Lung (tissue), 12 donors: ENCODE data around the gene CAPZA1. TPM values are rescaled to one million over a fixed set of nuclear protein-coding genes. Genes with fewer than 3 reads are reported as not detected.
"Not testable (repeated sequence)": the region's sequence is repeated elsewhere in the genome, so short reads cannot be mapped to it uniquely, and the experiment has no call there.

Experiments
- ATAC-seq: fragments of 200-7000 bp; cut with Tn5 transposase; one replicate; pipeline ENCODE4 v1.9.1; 2020; ENCODE audit warnings: moderate number of reproducible peaks; ENCODE audit not compliant: insufficient read depth, low FRiP score
- DNase-seq, 3 donors: peaks; one replicate each; pipeline ENCODE4 v3.0.0-alpha.2; 2013 to 2017
- H3K27ac ChIP-seq, 2 donors: one replicate each; pipeline ENCODE4 v1.5.1; 2013; ENCODE audit warnings: mild to moderate bottlenecking in 2 of 2, moderate library complexity in 2 of 2, control low read depth in 1 of 2, inconsistent platforms in 1 of 2, low read depth in 1 of 2, low read length in 1 of 2
- H3K27me3 ChIP-seq, 3 donors: one replicate each; pipeline ENCODE4 v1.5.1; 2013; ENCODE audit warnings: low read length in 2 of 3; ENCODE audit not compliant: control insufficient read depth in 3 of 3, insufficient read depth in 3 of 3
- H3K36me3 ChIP-seq, 4 donors: one replicate each; pipeline ENCODE4 v1.5.1; 2013; ENCODE audit warnings: low read length in 4 of 4, mild to moderate bottlenecking in 1 of 4, moderate library complexity in 1 of 4; ENCODE audit not compliant: control insufficient read depth in 4 of 4, insufficient read depth in 4 of 4
- H3K4me1 ChIP-seq, 5 donors: one replicate each; pipeline ENCODE4 v1.5.1; 2013; ENCODE audit warnings: low read length in 5 of 5, mild to moderate bottlenecking in 2 of 5, moderate library complexity in 1 of 5; ENCODE audit not compliant: control insufficient read depth in 5 of 5, insufficient read depth in 5 of 5
- H3K4me3 ChIP-seq: one replicate; pipeline ENCODE4 v1.5.1; 2013; ENCODE audit warnings: mild to moderate bottlenecking, control low read depth, moderate library complexity
- H3K9ac ChIP-seq, 2 donors: one replicate each; pipeline ENCODE4 v1.5.1; 2013; ENCODE audit warnings: low read length in 2 of 2, control low read depth in 1 of 2; ENCODE audit not compliant: insufficient read depth in 1 of 2
- H3K9me3 ChIP-seq, 4 donors: one replicate each; pipeline ENCODE4 v1.5.1; 2013; ENCODE audit warnings: low read length in 3 of 4, mild to moderate bottlenecking in 1 of 4, moderate library complexity in 1 of 4; ENCODE audit not compliant: control insufficient read depth in 4 of 4, insufficient read depth in 3 of 4
- WGBS, 2 donors: extraction: QIAGEN DNeasy Blood & Tissue Kit; methylation state at CpG; one replicate each; pipeline ENCODE4 v1.1.7; 2013; 5-methylcytosine and 5-hydroxymethylcytosine counted together
- polyA plus RNA-seq, 2 donors: library from polyadenylated mRNA; stranded (reverse); fragments of 200-250 nt; gene quantifications; one replicate each; pipeline ENCODE4 v1.2.1, GENCODE V29; 2013
- total RNA-seq, 2 donors: library from RNA; depleted of rRNA in 1 of 2; stranded (reverse); fragments of >200 nt in 1 of 2; gene quantifications; one replicate each; pipeline ENCODE4 v1.2.1, GENCODE V29; 2014 to 2021
- TF ChIP-seq, protein P1 (sequence below): IDR thresholded peaks from 2 replicates; pipeline ENCODE4 v1.5.1; 2012; ENCODE audit warnings: mild to moderate bottlenecking; ENCODE audit errors: control extremely low read depth, extremely low read depth
- donor health status: control.
- donor health status: control.
- donor health status: Bipolar disorder and iron deficiency.
- donor health status: healthy.
- donor health status: DM: yes; HTN: yes; CAD: no.

Gene CAPZA1
- total and polyA plus RNA-seq, 4 donors: 72.3 to 167 (median 106) TPM

DNA sequence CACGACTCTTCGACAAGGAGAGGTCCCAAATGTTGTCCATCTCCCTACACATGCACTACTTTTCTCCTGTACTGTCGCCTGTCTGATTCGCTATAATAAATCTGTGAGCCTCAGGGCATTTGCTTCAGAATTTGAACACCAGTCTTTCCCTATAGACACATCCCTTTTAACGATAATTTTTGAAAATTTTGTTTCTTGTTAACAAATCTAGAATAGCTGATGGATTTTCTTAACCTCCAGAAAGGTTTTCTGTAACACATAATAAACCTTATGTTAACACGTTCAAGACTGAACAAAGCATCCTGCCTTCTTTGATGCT lies 704 bp downstream of the CAPZA1 start:
- peaks cover 3 to 28% (median 8%) of the 10 kb centered on the region in 5 donors for H3K4me1 ChIP-seq
- H3K4me3 ChIP-seq: peak overlapping the region; percentile 96
- peaks cover 0 to 6% (median 1%) of the 10 kb centered on the region in 4 donors for H3K36me3 ChIP-seq
- H3K9me3 ChIP-seq: no peaks in the 10 kb centered on the region
- DNase-seq: no peak
- H3K27ac ChIP-seq: peak overlapping the region; percentile 97 to 100
- 0 to 1% methylated on average over 6 of the region's 6 CpGs for WGBS, 2 donors
- ATAC-seq: no peak
- H3K27me3 ChIP-seq: no peaks in the 10 kb centered on the region
- TF ChIP-seq, protein P1, sequence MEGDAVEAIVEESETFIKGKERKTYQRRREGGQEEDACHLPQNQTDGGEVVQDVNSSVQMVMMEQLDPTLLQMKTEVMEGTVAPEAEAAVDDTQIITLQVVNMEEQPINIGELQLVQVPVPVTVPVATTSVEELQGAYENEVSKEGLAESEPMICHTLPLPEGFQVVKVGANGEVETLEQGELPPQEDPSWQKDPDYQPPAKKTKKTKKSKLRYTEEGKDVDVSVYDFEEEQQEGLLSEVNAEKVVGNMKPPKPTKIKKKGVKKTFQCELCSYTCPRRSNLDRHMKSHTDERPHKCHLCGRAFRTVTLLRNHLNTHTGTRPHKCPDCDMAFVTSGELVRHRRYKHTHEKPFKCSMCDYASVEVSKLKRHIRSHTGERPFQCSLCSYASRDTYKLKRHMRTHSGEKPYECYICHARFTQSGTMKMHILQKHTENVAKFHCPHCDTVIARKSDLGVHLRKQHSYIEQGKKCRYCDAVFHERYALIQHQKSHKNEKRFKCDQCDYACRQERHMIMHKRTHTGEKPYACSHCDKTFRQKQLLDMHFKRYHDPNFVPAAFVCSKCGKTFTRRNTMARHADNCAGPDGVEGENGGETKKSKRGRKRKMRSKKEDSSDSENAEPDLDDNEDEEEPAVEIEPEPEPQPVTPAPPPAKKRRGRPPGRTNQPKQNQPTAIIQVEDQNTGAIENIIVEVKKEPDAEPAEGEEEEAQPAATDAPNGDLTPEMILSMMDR: no peak
- peak overlapping the region; percentile 78 to 99 for H3K9ac ChIP-seq

DNA sequence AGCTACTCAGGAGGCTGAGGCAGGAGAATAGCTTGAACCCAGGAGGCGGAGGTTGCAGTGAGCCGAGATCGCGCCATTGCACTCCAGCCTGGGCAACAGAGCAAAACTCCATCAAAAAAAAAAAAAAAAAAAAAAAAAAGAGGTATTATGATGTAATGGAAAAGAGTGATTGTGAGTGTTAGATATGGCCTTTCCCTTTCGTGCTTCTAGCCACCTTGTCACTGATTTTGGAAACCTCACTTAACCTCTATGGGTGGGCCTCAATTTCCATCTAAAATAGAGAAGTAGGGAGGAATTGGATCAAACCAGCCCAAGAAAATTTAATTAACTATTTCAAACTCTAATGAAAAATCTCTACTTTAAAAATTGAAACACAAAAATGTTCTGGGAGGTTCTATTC lies 4.9 kb downstream of the CAPZA1 start:
- not testable (repeated sequence) for H3K27me3 ChIP-seq, H3K9me3 ChIP-seq, DNase-seq, H3K36me3 ChIP-seq, ATAC-seq, H3K4me3 ChIP-seq, H3K9ac ChIP-seq
- WGBS, 2 donors: 86 to 91% methylated on average over 5 of the region's 5 CpGs
- Histone ChIP-seq H3K27ac (peak overlapping the region in 1 of 2 donors; percentile 6), H3K4me1 (peaks cover 4 to 30% (median 8%) of the 10 kb centered on the region in 5 donors)

DNA sequence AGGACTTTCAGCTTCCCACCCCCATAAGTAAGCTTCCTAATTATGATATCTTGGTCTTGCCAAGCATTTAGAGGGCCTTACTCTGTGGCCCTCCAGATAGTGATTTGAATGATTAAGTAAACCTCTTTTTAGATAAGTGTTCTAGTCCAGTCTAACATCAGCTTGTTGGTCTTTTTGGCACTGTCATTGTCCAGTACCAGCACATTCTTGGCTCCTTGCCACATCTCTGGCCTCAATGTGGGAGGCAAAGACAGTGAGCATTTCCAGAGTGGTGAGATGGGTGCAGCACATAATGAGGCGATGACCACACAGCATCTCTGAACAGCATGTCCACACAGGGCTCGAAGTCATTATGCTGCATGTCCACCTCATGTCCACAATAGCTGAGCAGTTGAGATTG lies 6.1 kb downstream of the CAPZA1 start:
- TF ChIP-seq, protein P1: no peak
- Histone ChIP-seq H3K9ac (no peak overlapping the region), H3K4me3 (no peak overlapping the region), H3K27me3 (no peaks in the 10 kb centered on the region), H3K36me3 (peaks cover 1 to 7% (median 3%) of the 10 kb centered on the region in 4 donors), H3K27ac (peak overlapping the region in 1 of 2 donors; percentile 51), H3K9me3 (no peaks in the 10 kb centered on the region), H3K4me1 (peaks cover 3 to 28% (median 5%) of the 10 kb centered on the region in 5 donors)
- DNase-seq (no peak), ATAC-seq (no peak)
- 92 to 93% methylated on average over 2 of the region's 2 CpGs for WGBS, 2 donors

DNA sequence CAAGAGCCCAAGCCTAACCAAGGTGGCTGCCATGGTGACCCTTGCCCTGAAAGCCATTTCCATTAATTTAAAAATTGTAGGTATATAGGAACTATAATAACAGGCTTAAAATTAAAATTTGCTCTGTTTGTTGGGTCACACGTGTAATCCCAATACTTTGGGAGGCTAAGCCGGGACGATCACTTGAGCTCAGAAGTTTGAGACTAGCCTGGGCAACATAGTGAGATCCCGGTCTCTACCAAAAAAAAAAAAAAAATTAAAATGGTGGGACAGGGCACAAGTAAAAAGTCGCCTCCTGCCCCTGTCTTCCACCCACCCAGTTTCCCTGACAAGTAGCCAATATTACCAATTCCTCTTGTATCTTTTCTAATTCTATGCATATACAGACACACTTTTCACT lies 6.6 kb downstream of the CAPZA1 start:
- TF ChIP-seq, protein P1: no peak
- Histone ChIP-seq H3K9me3 (no peaks in the 10 kb centered on the region), H3K4me3 (no peak overlapping the region), H3K27ac (peak overlapping the region in 1 of 2 donors; percentile 51), H3K9ac (no peak overlapping the region), H3K4me1 (peaks cover 0 to 25% (median 4%) of the 10 kb centered on the region in 5 donors), H3K27me3 (no peaks in the 10 kb centered on the region), H3K36me3 (peaks cover 3 to 7% (median 4%) of the 10 kb centered on the region in 4 donors)
- no peak for ATAC-seq
- 98% methylated on average over 5 of the region's 5 CpGs for WGBS, 2 donors
- DNase-seq: no peak
